A673 (cell line): ENCODE results near the gene CDIPT. TPM values are rescaled to one million over a fixed set of nuclear protein-coding genes. Genes with fewer than 3 reads are reported as not detected.

Experiments
- BruUV-seq: library from RNA; stranded (reverse); fragments of 400-500 nt; replicated peaks from 2 replicates; lab custom pipeline; 2021; lab: Mats Ljungman, UMichigan
- CTCF ChIA-PET: fragments of 300-600 bp; sonication (Branson Sonifier 250); formaldehyde crosslinking; loops from one replicate; lab custom pipeline; 2022; ENCODE audit warnings: antibody characterized with exemption; lab: Charles Lee
- POLR2A ChIA-PET: fragments of 300-600 bp; sonication (Branson Sonifier 250); formaldehyde crosslinking; loops from one replicate; lab custom pipeline; 2022; ENCODE audit warnings: antibody characterized with exemption; ENCODE audit not compliant: low non-redundant PET; lab: Charles Lee
- DNase-seq: peaks from one replicate; pipeline ENCODE4 v3.0.0-alpha.2; 2015; ENCODE audit warnings: low spot score
- H3K27ac ChIP-seq: fragments of 200-600 bp; sonication (generic); 2 replicates; pipeline ENCODE4 v1.5.1; 2016; ENCODE audit warnings: mixed run types, low read depth, mild to moderate bottlenecking, mixed read lengths, antibody characterized with exemption, low read length; ENCODE audit not compliant: poor library complexity, severe bottlenecking
- H3K27me3 ChIP-seq: fragments of 200-600 bp; sonication (generic); replicated peaks from 2 replicates; pipeline ENCODE4 v1.6.1; 2017; ENCODE audit warnings: mixed run types, low read depth, mild to moderate bottlenecking, mixed read lengths, antibody characterized with exemption, low read length; ENCODE audit not compliant: insufficient read depth, poor library complexity
- H3K36me3 ChIP-seq: fragments of 200-600 bp; sonication (generic); 2 replicates; pipeline ENCODE4 v1.6.1; 2016; ENCODE audit warnings: mixed run types, mild to moderate bottlenecking, mixed read lengths, antibody characterized with exemption, low read length; ENCODE audit not compliant: insufficient read depth, poor library complexity, severe bottlenecking
- H3K4me1 ChIP-seq: fragments of 200-600 bp; sonication (generic); 2 replicates; pipeline ENCODE4 v1.6.1; 2017; ENCODE audit warnings: mixed run types, mild to moderate bottlenecking, mixed read lengths, antibody characterized with exemption, low read length; ENCODE audit not compliant: insufficient read depth, poor library complexity, severe bottlenecking
- H3K4me3 ChIP-seq: fragments of 200-600 bp; sonication (generic); 2 replicates; pipeline ENCODE4 v1.5.1; 2016; ENCODE audit warnings: low read depth, mixed run types, mild to moderate bottlenecking, mixed read lengths, low read length; ENCODE audit not compliant: poor library complexity, severe bottlenecking
- H3K9me3 ChIP-seq: fragments of 200-600 bp; sonication (generic); 2 replicates; pipeline ENCODE4 v1.6.1; 2016; ENCODE audit warnings: mixed run types, low read depth, mild to moderate bottlenecking, mixed read lengths, antibody characterized with exemption, low read length; ENCODE audit not compliant: poor library complexity, severe bottlenecking
- EZH2 ChIP-seq: fragments of 200-600 bp; sonication (generic); IDR thresholded peaks from 2 replicates; pipeline ENCODE4 v1.6.1; 2017; ENCODE audit warnings: borderline replicate concordance, low read depth, mild to moderate bottlenecking, mixed read lengths, antibody characterized with exemption, low read length; ENCODE audit not compliant: poor library complexity, severe bottlenecking
- intact Hi-C: fragments of 100-400 bp; cut with micrococcal nuclease; formaldehyde crosslinking; loops from one replicate; pipeline ENCODE4 v1.10.0; 2022; ENCODE audit not compliant: unreplicated experiment
- total RNA-seq: library from RNA; stranded (reverse); gene quantifications from 2 replicates; pipeline ENCODE4 v1.2.3, GENCODE V29; 2021
- TF ChIP-seq, protein P1 (sequence below): fragments of 300-800, 200-600 bp; sonication (generic); conservative IDR thresholded peaks from 2 replicates; pipeline ENCODE4 v1.5.1; 2017; ENCODE audit warnings: low read depth, mild to moderate bottlenecking, antibody characterized with exemption, low read length, moderate library complexity, mixed read lengths

Gene CDIPT
- total RNA-seq, 1 experiment from 2014 or later, result 51.7 TPM

DNA sequence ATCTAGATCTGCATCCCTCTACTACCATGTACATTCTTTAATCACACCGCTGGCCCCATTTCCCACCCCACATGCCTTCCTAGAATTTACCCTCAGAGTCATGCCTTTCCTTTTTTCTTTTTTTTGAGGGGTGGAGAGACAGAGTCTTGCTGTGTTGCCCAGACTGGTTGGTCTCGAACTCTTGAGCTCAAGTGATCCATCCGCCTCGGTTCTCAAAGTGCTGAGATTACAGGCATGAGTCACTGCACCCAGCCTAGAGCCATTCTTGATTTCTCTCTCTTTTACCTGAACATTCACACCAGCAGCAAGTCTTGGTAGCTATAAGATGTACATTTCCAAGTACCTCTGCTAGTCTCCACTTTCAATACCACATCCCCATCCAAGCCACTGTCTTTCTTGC is 44.9 kb downstream of the CDIPT start:
- Histone ChIP-seq H3K27ac (no peak overlapping the region), H3K9me3 (no peaks in the 10 kb centered on the region), H3K4me3 (no peak overlapping the region), H3K27me3 (no peaks in the 10 kb centered on the region), H3K36me3 (peaks cover 22% of the 10 kb centered on the region), H3K4me1 (peaks cover 58% of the 10 kb centered on the region)
- ChIA-PET CTCF (no interaction called here), POLR2A (no interaction called here)
- TF ChIP-seq EZH2, result no peak
- TF ChIP-seq, protein P1, sequence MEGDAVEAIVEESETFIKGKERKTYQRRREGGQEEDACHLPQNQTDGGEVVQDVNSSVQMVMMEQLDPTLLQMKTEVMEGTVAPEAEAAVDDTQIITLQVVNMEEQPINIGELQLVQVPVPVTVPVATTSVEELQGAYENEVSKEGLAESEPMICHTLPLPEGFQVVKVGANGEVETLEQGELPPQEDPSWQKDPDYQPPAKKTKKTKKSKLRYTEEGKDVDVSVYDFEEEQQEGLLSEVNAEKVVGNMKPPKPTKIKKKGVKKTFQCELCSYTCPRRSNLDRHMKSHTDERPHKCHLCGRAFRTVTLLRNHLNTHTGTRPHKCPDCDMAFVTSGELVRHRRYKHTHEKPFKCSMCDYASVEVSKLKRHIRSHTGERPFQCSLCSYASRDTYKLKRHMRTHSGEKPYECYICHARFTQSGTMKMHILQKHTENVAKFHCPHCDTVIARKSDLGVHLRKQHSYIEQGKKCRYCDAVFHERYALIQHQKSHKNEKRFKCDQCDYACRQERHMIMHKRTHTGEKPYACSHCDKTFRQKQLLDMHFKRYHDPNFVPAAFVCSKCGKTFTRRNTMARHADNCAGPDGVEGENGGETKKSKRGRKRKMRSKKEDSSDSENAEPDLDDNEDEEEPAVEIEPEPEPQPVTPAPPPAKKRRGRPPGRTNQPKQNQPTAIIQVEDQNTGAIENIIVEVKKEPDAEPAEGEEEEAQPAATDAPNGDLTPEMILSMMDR, result no peak
- DNase-seq, result no peak
- intact Hi-C loops, result loop anchor here (10.0 kb wide), 1 partner anchor 47 kb away; the partner anchor contains the start of gene CDIPT
- no TSS peak for BruUV-seq

DNA sequence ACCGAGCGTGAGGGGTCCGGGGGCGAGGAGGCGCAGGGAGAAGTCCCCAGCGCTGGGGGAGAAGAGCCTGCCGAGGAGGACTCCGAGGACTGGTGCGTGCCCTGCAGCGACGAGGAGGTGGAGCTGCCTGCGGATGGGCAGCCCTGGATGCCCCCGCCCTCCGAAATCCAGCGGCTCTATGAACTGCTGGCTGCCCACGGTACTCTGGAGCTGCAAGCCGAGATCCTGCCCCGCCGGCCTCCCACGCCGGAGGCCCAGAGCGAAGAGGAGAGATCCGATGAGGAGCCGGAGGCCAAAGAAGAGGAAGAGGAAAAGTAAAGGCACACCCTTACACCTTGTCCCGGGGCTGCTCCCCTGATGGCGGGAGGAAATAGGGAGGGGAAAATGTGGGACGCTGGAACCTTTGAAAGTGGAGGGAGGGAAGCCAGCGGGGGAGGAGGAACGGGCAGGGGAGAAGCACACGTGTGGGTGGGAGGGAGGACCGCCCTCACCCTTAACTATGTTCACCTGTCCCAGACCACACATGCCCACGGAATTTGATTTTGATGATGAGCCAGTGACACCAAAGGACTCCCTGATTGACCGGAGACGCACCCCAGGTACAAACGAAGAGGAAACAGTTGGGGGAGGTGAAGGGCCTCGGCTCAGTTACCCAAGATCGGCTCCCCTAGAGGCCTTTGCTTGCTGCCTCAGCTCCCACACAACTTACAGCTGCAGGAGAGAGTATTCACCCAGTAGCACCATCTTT is 46.2 kb downstream of the CDIPT start:
- H3K27me3 ChIP-seq, result no peaks in the 10 kb centered on the region
- no peak for TF ChIP-seq EZH2
- TF ChIP-seq, protein P1, result no peak
- H3K4me1 ChIP-seq, result peaks cover 53% of the 10 kb centered on the region
- peak overlapping the region; percentile 92 for H3K27ac ChIP-seq
- H3K4me3 ChIP-seq, result peak overlapping the region; percentile 87
- POLR2A ChIA-PET, result no interaction called here
- intact Hi-C loops, result loop anchor here (2.0 to 10.0 kb wide), 2 partner anchors 48 to 116 kb away; partner anchors contain the start of gene CDIPT
- peaks cover 22% of the 10 kb centered on the region for H3K36me3 ChIP-seq
- CTCF ChIA-PET, result interaction anchor here (0.6 to 1.4 kb wide), 2 partner anchors 31 to 33 kb away, joined by 4 to 10 read pairs; no protein-coding TSS in a partner anchor
- no TSS peak for BruUV-seq
- H3K9me3 ChIP-seq, result no peaks in the 10 kb centered on the region
- DNase-seq, result peak; percentile 71

DNA sequence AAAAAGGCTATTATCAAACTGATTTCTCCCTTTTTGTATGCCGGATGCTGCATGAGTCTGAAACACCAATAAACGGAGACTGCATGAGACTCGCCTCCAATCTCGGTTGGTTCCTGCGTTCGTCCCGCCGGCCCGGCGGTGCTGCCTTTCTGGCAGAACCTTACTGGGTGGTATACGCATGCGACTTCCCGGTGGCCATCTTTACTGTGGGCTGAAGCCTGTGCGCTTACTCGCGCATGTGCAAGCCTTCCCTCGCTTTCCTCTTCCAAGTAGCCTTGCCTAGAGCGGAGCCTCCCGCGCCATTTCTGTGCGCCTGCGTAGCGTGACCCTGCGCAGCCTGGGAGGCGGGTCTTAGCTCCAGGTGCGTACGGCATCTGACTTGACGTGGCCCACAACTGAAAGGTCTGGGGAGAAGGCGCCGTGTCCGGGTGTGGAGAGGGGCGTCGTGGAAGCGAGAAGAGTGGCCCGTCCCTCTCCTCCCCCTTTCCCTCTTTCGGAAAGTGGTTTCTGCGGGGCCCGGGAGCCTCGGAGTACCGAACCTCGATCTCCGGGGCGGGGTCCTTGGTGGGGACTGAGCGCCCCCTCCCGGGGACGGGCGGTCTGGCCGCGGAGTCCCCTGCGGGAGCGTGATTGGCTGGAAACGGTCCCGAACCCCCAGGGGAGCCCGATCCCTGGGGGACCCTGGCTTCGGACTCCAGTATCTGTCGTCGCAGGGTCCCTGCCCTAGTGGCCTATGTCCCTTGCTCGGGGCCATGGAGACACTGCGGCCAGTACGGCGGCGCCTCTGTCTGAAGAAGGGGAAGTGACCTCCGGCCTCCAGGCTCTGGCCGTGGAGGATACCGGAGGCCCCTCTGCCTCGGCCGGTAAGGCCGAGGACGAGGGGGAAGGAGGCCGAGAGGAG is 47.0 kb downstream of the CDIPT start, which contains the start of gene PAGR1:
Gene PAGR1 (plus strand): TSS at position 360 of the 901 bp plus-strand sequence. CDS start 374 bp downstream, at position 734.
- intact Hi-C loops, result loop anchor here (2.0 to 10.0 kb wide), 2 partner anchors 49 to 115 kb away; partner anchors contain the start of gene CDIPT
- H3K4me3 ChIP-seq, result peak within 1 kb of the TSS; percentile 87
- peak; percentile 99 for DNase-seq
- H3K9me3 ChIP-seq, result no peaks in the 10 kb centered on the region
- peak within 1 kb of the TSS; percentile 92 for H3K27ac ChIP-seq
- POLR2A ChIA-PET, result no interaction called here
- peaks cover 48% of the 10 kb centered on the region for H3K4me1 ChIP-seq
- CTCF ChIA-PET, result interaction anchor here (0.6 to 1.5 kb wide), 5 partner anchors 9 to 217 kb away, joined by 3 to 22 read pairs (median 5); partner anchors contain the start of gene MAZ
- no peak for TF ChIP-seq EZH2
- TF ChIP-seq, protein P1, result peak; percentile 93
- peaks cover 22% of the 10 kb centered on the region for H3K36me3 ChIP-seq
- BruUV-seq, result TSS peak; percentile 21
- H3K27me3 ChIP-seq, result no peaks in the 10 kb centered on the region
